Kidney (tissue), 14 donors: ENCODE results near the gene CUL4A. TPM values are rescaled to one million over a fixed set of nuclear protein-coding genes. Genes with fewer than 3 reads are reported as not detected.

Experiments used
- DNase-seq, 5 donors: peaks; one replicate each; pipeline ENCODE4 v3.0.0-alpha.2; 2013 to 2020
- FAIRE-seq: peaks from 2 replicates; lab custom pipeline; 2012; peaks lifted over from hg19 to GRCh38; lab: Jason Lieb, UNC
- H3K27ac ChIP-seq, 2 donors: one replicate each; pipeline ENCODE4 v1.7.0; 2013; ENCODE audit warnings: low read depth in 2 of 2, low read length in 2 of 2, inconsistent platforms in 1 of 2
- H3K27me3 ChIP-seq: one replicate; pipeline ENCODE4 v1.7.1; 2013; ENCODE audit warnings: low read length, inconsistent platforms; ENCODE audit not compliant: control insufficient read depth, insufficient read depth
- H3K36me3 ChIP-seq, 3 donors: one replicate each; pipeline versions ENCODE4 v1.7.0 to v1.7.1; 2013; ENCODE audit warnings: low read length in 3 of 3, control low read depth in 1 of 3, inconsistent platforms in 1 of 3; ENCODE audit not compliant: insufficient read depth in 3 of 3, control insufficient read depth in 2 of 3
- H3K4me1 ChIP-seq, 3 donors: one replicate each; pipeline versions ENCODE4 v1.7.0 to v1.7.1; 2013; ENCODE audit warnings: low read length in 3 of 3, inconsistent platforms in 1 of 3, low read depth in 1 of 3; ENCODE audit not compliant: control insufficient read depth in 2 of 3, insufficient read depth in 2 of 3
- H3K4me3 ChIP-seq, 3 donors: one replicate each; pipeline versions ENCODE4 v1.7.0 to v1.8.1; 2013; ENCODE audit warnings: low read length in 3 of 3, control low read depth in 1 of 3, inconsistent platforms in 1 of 3
- H3K9ac ChIP-seq, 3 donors: one replicate each; pipeline versions ENCODE4 v1.7.0 to v1.7.1; 2013; ENCODE audit warnings: low read length in 3 of 3, control low read depth in 1 of 3, inconsistent platforms in 1 of 3
- H3K9me3 ChIP-seq, 3 donors: one replicate each; pipeline versions ENCODE4 v1.7.0 to v1.7.1; 2013; ENCODE audit warnings: low read length in 3 of 3, control low read depth in 1 of 3, inconsistent platforms in 1 of 3; ENCODE audit not compliant: control insufficient read depth in 2 of 3, insufficient read depth in 1 of 3
- CTCF ChIP-seq: IDR thresholded peaks from 3 replicates; pipeline ENCODE4 v1.5.1; 2012; ENCODE audit warnings: mild to moderate bottlenecking, moderate library complexity, borderline replicate concordance; ENCODE audit not compliant: insufficient read depth; ENCODE audit errors: extremely low read depth
- intact Hi-C: fragments of 100-400 bp; cut with DNase I; formaldehyde crosslinking; loops from one replicate; pipeline ENCODE4 v1.11.1; 2022
- polyA plus RNA-seq: library from polyadenylated mRNA; stranded (reverse); fragments of 350-450 nt; fragmentation: Illumina TruSeq; extraction: RNeasy Lipid Tissue Mini Kit (QIAGEN cat#74804); gene quantifications from one replicate; pipeline ENCODE4 v1.2.3, GENCODE V29; 2014; ENCODE audit warnings: low read depth, low replicate concordance; ENCODE audit not compliant: insufficient read depth
- total RNA-seq: library from RNA; stranded (reverse); fragmentation: NEBNext Ultra II Directional; extraction: Animal tissue kit (Norgen Biotek cat#: 25700); gene quantifications from one replicate; pipeline ENCODE4 v1.2.1, GENCODE V29; 2021
- donor health status: control.
- donor health status: control.
- donor health status: control.
- donor health status: control.
- donor health status: control.
- donor health status: DM: yes; HTN: yes; CAD: no.
- donor health status: Normal renal cell carcinoma (clear cell type).

CUL4A gene
- total and polyA plus RNA-seq, 2 donors from 2014 or later = 26.5 to 62.5 TPM

GRCh38 chr13:113201815-113202214 is 7.6 kb upstream of the CUL4A start:
- H3K36me3 ChIP-seq = peaks cover 6 to 33% (median 19%) of the 10 kb centered on the region in 3 donors
- no peak for TF ChIP-seq CTCF
- no peak overlapping the region for H3K27ac ChIP-seq
- no peak overlapping the region for H3K9ac ChIP-seq
- FAIRE-seq (no peak), DNase-seq (no peak)
- intact Hi-C loops = no loop called here
- no peaks in the 10 kb centered on the region for H3K27me3 ChIP-seq
- peaks cover 0 to 8% (median 0%) of the 10 kb centered on the region in 3 donors for H3K4me1 ChIP-seq
- H3K4me3 ChIP-seq = no peak overlapping the region
- H3K9me3 ChIP-seq = no peaks in the 10 kb centered on the region

GRCh38 chr13:113202912-113203311 is 6.5 kb upstream of the CUL4A start:
- Histone ChIP-seq H3K36me3 (peaks cover 0 to 22% (median 8%) of the 10 kb centered on the region in 3 donors), H3K9ac (no peak overlapping the region), H3K4me1 (peaks cover 0 to 16% (median 5%) of the 10 kb centered on the region in 3 donors), H3K9me3 (no peaks in the 10 kb centered on the region), H3K27me3 (no peaks in the 10 kb centered on the region), H3K27ac (no peak overlapping the region), H3K4me3 (no peak overlapping the region)
- no peak for FAIRE-seq
- intact Hi-C loops = no loop called here
- DNase-seq = no peak
- TF ChIP-seq CTCF = no peak

- no peak for FAIRE-seq
These were observed 5.7 kb upstream of the CUL4A start for GRCh38 chr13:113203507-113204377.

More at GRCh38 chr13:113203507-113204377, 5.7 kb upstream of the CUL4A start:
- no peak for DNase-seq
- Histone ChIP-seq H3K9me3 (no peaks in the 10 kb centered on the region), H3K4me3 (no peak overlapping the region), H3K4me1 (peaks cover 0 to 17% (median 6%) of the 10 kb centered on the region in 3 donors), H3K36me3 (peaks cover 0 to 15% (median 6%) of the 10 kb centered on the region in 3 donors), H3K27me3 (no peaks in the 10 kb centered on the region), H3K27ac (no peak overlapping the region), H3K9ac (no peak overlapping the region)
- intact Hi-C loops = no loop called here
- TF ChIP-seq CTCF = no peak
